HEK293T (cell line): ENCODE results near the gene MTCP1.

Source experiments
- BHLHE40 ChIP-seq: fragments of 450-650 bp; IDR thresholded peaks from 2 replicates; pipeline ENCODE4 v1.6.1; 2016; ENCODE audit warnings: mild to moderate bottlenecking, moderate library complexity, borderline replicate concordance
- CTBP1 ChIP-seq: fragments of 450-650 bp; IDR thresholded peaks from 2 replicates; pipeline ENCODE4 v1.6.1; 2016; ENCODE audit warnings: borderline replicate concordance
- ELF4 ChIP-seq: fragments of 450-650 bp; IDR thresholded peaks from 2 replicates; pipeline ENCODE4 v1.6.1; 2017; ENCODE audit warnings: antibody characterized with exemption
- FOXA1 ChIP-seq: fragments of 450-650 bp; IDR thresholded peaks from 2 replicates; pipeline ENCODE4 v1.6.1; 2016; ENCODE audit warnings: mild to moderate bottlenecking
- FOXK2 ChIP-seq: fragments of 450-650 bp; IDR thresholded peaks from 2 replicates; pipeline ENCODE4 v1.6.1; 2016; ENCODE audit warnings: mild to moderate bottlenecking
- FOXM1 ChIP-seq: fragments of 450-650 bp; IDR thresholded peaks from 2 replicates; pipeline ENCODE4 v1.6.1; 2017; ENCODE audit warnings: mild to moderate bottlenecking, borderline replicate concordance
- L3MBTL2 ChIP-seq: fragments of 450-650 bp; conservative IDR thresholded peaks from 2 replicates; pipeline ENCODE4 v1.6.1; 2016; ENCODE audit warnings: mild to moderate bottlenecking
- SP1 ChIP-seq: fragments of 450-650 bp; IDR thresholded peaks from 2 replicates; pipeline ENCODE4 v1.6.1; 2017
- SUZ12 ChIP-seq: fragments of 450-650 bp; IDR thresholded peaks from 2 replicates; pipeline ENCODE4 v1.6.1; 2016; ENCODE audit warnings: mild to moderate bottlenecking

- TF ChIP-seq FOXK2 = no peak
- TF ChIP-seq SUZ12 = no peak
- TF ChIP-seq L3MBTL2 = no peak
- no peak for TF ChIP-seq SP1
- no peak for TF ChIP-seq CTBP1
- TF ChIP-seq ELF4 = no peak
- no peak for TF ChIP-seq FOXA1
- TF ChIP-seq BHLHE40 = no peak
- TF ChIP-seq FOXM1 = no peak
These were observed 13.8 kb downstream of the MTCP1 start for GRCh38 chrX:155056877-155057792.
